NT2/D1 (cell line): ENCODE results near the gene RNF217.

Experiments used
- SUZ12 ChIP-seq: IDR thresholded peaks from 2 replicates; pipeline ENCODE4 v1.6.1; 2011; ENCODE audit not compliant: insufficient read length, insufficient read depth; ENCODE audit errors: extremely low read depth
- YY1 ChIP-seq: IDR thresholded peaks from 2 replicates; pipeline ENCODE4 v1.6.1; 2011; ENCODE audit not compliant: insufficient read length, insufficient read depth

DNA sequence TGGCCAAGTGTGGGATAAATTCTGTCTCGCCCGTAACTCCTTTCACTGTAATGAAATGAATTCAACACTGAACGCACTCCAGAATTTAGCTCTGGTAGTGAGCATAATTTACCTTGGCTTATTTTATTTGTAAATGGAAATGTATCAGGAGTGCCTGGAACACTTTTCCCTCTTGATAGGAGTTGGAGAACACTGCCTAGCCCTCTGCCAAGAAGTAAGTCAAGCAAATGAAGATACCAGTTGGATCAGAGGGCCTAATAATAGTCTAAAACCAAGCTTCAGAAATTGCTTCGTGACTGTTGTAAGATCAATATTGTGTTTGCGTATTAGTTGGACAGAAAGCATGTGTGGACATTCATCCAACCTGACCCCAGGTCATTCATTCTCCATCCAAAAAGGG lies 126.7 kb downstream of the RNF217 start:
- TF ChIP-seq YY1: no peak
- TF ChIP-seq SUZ12: no peak
